Measurements from ENCODE around the gene C11orf91.

- no peak for TF ChIP-seq CTCF (IDR thresholded peaks at IDR 0.05)
- no peak for TF ChIP-seq REST (IDR thresholded peaks at IDR 0.05; ENCODE audit: insufficient read depth in 1 of 2, low read depth in 2 of 2, low read length in 1 of 2)
- no peak for TF ChIP-seq POLR2AphosphoS5 (IDR thresholded peaks at IDR 0.05; ENCODE audit: low read depth, low read length)
- no peak for TF ChIP-seq SIN3A (IDR thresholded peaks at IDR 0.05; ENCODE audit: borderline replicate concordance, insufficient read depth, low read depth, low read length)
These were observed 8.1 kb downstream of the C11orf91 start for GRCh38 chr11:33692541-33692940.
